HEK293T (cell line): ENCODE results near the gene SMARCD1.

Experiments
- FOXK2 ChIP-seq: fragments of 450-650 bp; IDR thresholded peaks from 2 replicates; pipeline ENCODE4 v1.6.1; 2016; ENCODE audit warnings: mild to moderate bottlenecking
- FOXM1 ChIP-seq: fragments of 450-650 bp; IDR thresholded peaks from 2 replicates; pipeline ENCODE4 v1.6.1; 2017; ENCODE audit warnings: mild to moderate bottlenecking, borderline replicate concordance
- HDGF ChIP-seq: fragments of 450-650 bp; IDR thresholded peaks from 2 replicates; pipeline ENCODE4 v1.6.1; 2017; ENCODE audit warnings: antibody characterized with exemption, borderline replicate concordance
- LEF1 ChIP-seq: fragments of 450-650 bp; IDR thresholded peaks from 2 replicates; pipeline ENCODE4 v1.6.1; 2017; ENCODE audit warnings: mild to moderate bottlenecking, borderline replicate concordance
- PKNOX1 ChIP-seq: fragments of 450-650 bp; IDR thresholded peaks from 2 replicates; pipeline ENCODE4 v1.6.1; 2016
- SP1 ChIP-seq: fragments of 450-650 bp; IDR thresholded peaks from 2 replicates; pipeline ENCODE4 v1.6.1; 2017

GRCh38 chr12:50047693-50048250 lies 37.4 kb upstream of the SMARCD1 start:
- TF ChIP-seq SP1 = no peak
- TF ChIP-seq FOXK2 = no peak
- TF ChIP-seq HDGF = no peak
- TF ChIP-seq FOXM1 = no peak
- TF ChIP-seq PKNOX1 = no peak
- TF ChIP-seq LEF1 = no peak
